Measurements from ENCODE around the gene GPC5.
"Not testable (repeated sequence)": the region's sequence is repeated elsewhere in the genome, so short reads cannot be mapped to it uniquely, and the experiment has no call there.

- not testable (repeated sequence) for TF ChIP-seq SUZ12 (IDR thresholded peaks at IDR 0.05); SP1 (IDR thresholded peaks at IDR 0.05); FOXK2 (IDR thresholded peaks at IDR 0.05); NFRKB (IDR thresholded peaks at IDR 0.05); FOXM1 (IDR thresholded peaks at IDR 0.05; ENCODE audit: borderline replicate concordance)
These were observed 882.6 kb downstream of the GPC5 start for GRCh38 chr13:92280986-92281385.

Measured in HEK293T (cell line).